Neural cell (in vitro differentiated cells): ENCODE results near the gene IRF9. TPM values are rescaled to one million over a fixed set of nuclear protein-coding genes. Genes with fewer than 3 reads are reported as not detected.

Experiments used
- H2AFZ ChIP-seq: fragments of 200-600, 300-800 bp; sonication (generic), shearing (Covaris generic); 2 replicates; pipeline ENCODE4 v1.6.0; 2014; ENCODE audit warnings: low read depth, mild to moderate bottlenecking, antibody characterized with exemption, low read length, moderate library complexity
- H3F3A ChIP-seq: fragments of 200-600 bp; shearing (Covaris generic); 2 replicates; pipeline ENCODE4 v1.6.1; 2016; ENCODE audit warnings: mild to moderate bottlenecking, moderate library complexity, mixed read lengths, antibody characterized with exemption, low read length; ENCODE audit not compliant: insufficient read depth, poor library complexity, severe bottlenecking
- H3K27ac ChIP-seq: fragments of 200-600, 300-800 bp; sonication (generic), shearing (Covaris generic); 2 replicates; pipeline ENCODE4 v1.5.1; 2014; ENCODE audit warnings: mild to moderate bottlenecking, low read length, moderate library complexity
- H3K27me3 ChIP-seq: fragments of 300-800, 200-600 bp; sonication (generic), shearing (Covaris generic); 2 replicates; pipeline ENCODE4 v1.6.0; 2014; ENCODE audit warnings: mild to moderate bottlenecking, low read depth, low read length, moderate library complexity; ENCODE audit not compliant: insufficient read depth
- H3K36me3 ChIP-seq: fragments of 300-800, 200-600 bp; sonication (generic), shearing (Covaris generic); 2 replicates; pipeline ENCODE4 v1.5.1; 2014; ENCODE audit warnings: mild to moderate bottlenecking, antibody characterized with exemption, low read length, moderate library complexity; ENCODE audit not compliant: insufficient read depth
- H3K4me2 ChIP-seq: fragments of 300-800, 200-600 bp; sonication (generic), shearing (Covaris generic); 2 replicates; pipeline ENCODE4 v1.6.0; 2014; ENCODE audit warnings: mild to moderate bottlenecking, low read length
- H3K4me3 ChIP-seq: fragments of 300-800, 200-600 bp; sonication (generic), shearing (Covaris generic); 2 replicates; pipeline ENCODE4 v1.5.1; 2014; ENCODE audit warnings: mild to moderate bottlenecking, low read length, moderate library complexity
- H3K79me2 ChIP-seq: fragments of 200-600 bp; shearing (Covaris generic); replicated peaks from 2 replicates; pipeline ENCODE4 v1.6.0; 2014; ENCODE audit warnings: mild to moderate bottlenecking, low read length, moderate library complexity; ENCODE audit not compliant: insufficient read depth
- H3K9ac ChIP-seq: fragments of 300-800, 200-600 bp; sonication (generic), shearing (Covaris generic); 2 replicates; pipeline ENCODE4 v1.6.1; 2016; ENCODE audit warnings: mild to moderate bottlenecking, low read length, mixed read lengths
- H3K9me2 ChIP-seq: fragments of 200-600 bp; shearing (Covaris generic); 2 replicates; pipeline ENCODE4 v1.6.1; 2016; ENCODE audit warnings: mild to moderate bottlenecking, low read length, mixed read lengths; ENCODE audit not compliant: insufficient read depth
- H3K9me3 ChIP-seq: fragments of 200-600, 300-800 bp; sonication (generic), shearing (Covaris generic); 2 replicates; pipeline ENCODE4 v1.6.1; 2016; ENCODE audit warnings: mild to moderate bottlenecking, mixed run types, low read length, moderate library complexity, mixed read lengths
- H4K20me1 ChIP-seq: fragments of 200-600 bp; shearing (Covaris generic); 2 replicates; pipeline ENCODE4 v1.6.1; 2016; ENCODE audit warnings: mild to moderate bottlenecking, mixed run types; ENCODE audit not compliant: insufficient read depth
- EP300 ChIP-seq: fragments of 450-650 bp; conservative IDR thresholded peaks from 2 replicates; pipeline ENCODE4 v1.6.1; 2014; ENCODE audit warnings: antibody characterized with exemption, mild to moderate bottlenecking, moderate library complexity; ENCODE audit not compliant: poor library complexity, severe bottlenecking
- EZH2 ChIP-seq: fragments of 200-600, 300-800 bp; shearing (Covaris generic), sonication (generic); IDR thresholded peaks from 2 replicates; pipeline ENCODE4 v1.6.1; 2014; ENCODE audit warnings: antibody characterized with exemption, low read length, borderline replicate concordance, mild to moderate bottlenecking; ENCODE audit not compliant: insufficient read depth, poor library complexity, severe bottlenecking
- MXI1 ChIP-seq: fragments of 450-650 bp; conservative IDR thresholded peaks from 2 replicates; pipeline ENCODE4 v1.6.1; 2014; ENCODE audit warnings: antibody characterized with exemption, mild to moderate bottlenecking; ENCODE audit not compliant: poor library complexity, severe bottlenecking
- POLR2AphosphoS5 ChIP-seq: IDR thresholded peaks from 2 replicates; pipeline ENCODE4 v1.6.1; 2012
- RAD21 ChIP-seq: fragments of 450-650 bp; conservative IDR thresholded peaks from 2 replicates; pipeline ENCODE4 v1.6.1; 2014; ENCODE audit warnings: antibody characterized with exemption, mild to moderate bottlenecking, moderate library complexity
- SMC3 ChIP-seq: fragments of 450-650 bp; conservative IDR thresholded peaks from 2 replicates; pipeline ENCODE4 v1.6.1; 2014; ENCODE audit warnings: antibody characterized with exemption, mild to moderate bottlenecking, moderate library complexity; ENCODE audit not compliant: poor library complexity
- TAF1 ChIP-seq: IDR thresholded peaks from 2 replicates; pipeline ENCODE4 v1.6.1; 2012; ENCODE audit warnings: low read depth
- polyA plus RNA-seq: library from polyadenylated mRNA; depleted of rRNA; stranded (reverse); fragments of >200 nt; gene quantifications from 2 replicates; pipeline ENCODE4 v1.2.3, GENCODE V29; 2014
- TF ChIP-seq, protein P1 (sequence below): fragments of 450-650 bp; IDR thresholded peaks from 2 replicates; pipeline ENCODE4 v1.5.1; 2014; ENCODE audit warnings: antibody characterized with exemption, mild to moderate bottlenecking, moderate library complexity; ENCODE audit not compliant: poor library complexity, severe bottlenecking
- TF ChIP-seq, protein P2 (sequence below): IDR thresholded peaks from 2 replicates; pipeline ENCODE4 v1.6.1; 2012; ENCODE audit warnings: borderline replicate concordance

Gene IRF9
- polyA plus RNA-seq, 1 donor from 2014 or later, result 19.6 TPM

DNA sequence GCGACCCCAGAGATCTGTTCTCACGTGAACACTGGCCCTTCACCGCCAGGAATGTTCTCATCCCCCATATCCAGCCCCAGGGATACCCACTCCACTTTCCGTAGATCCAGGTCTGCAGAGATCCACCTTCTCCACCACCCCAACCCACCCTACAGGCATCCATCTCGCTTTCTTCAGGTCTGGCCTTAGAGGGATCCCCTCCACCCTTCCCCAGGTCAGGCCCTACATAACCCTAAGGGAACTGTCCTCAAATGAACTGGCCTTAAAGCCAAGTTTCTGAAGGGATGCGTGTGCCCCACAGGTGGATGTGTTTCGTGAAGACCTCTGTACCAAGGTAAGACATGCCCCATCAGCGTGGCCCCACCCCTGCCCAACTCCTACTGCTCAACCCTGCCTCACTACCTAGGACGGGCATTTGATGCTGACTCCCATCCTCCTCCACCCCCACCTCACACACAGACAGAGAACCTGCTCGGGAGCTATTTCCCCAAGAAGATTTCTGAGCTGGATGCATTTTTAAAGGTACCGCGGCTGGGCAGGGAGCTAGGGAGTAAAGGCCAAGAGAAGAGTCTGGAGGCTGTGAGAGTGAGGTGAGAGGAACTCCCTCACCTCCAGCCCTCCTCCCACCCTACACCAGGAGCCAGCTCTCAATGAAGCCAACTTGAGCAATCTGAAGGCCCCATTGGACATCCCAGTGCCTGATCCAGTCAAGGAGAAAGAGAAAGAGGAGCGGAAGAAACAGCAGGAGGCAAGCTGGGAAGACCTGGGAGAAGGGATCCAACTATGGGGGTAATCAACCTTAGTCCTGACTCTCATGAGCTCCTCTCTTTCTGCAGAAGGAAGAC lies 24.2 kb upstream of the IRF9 start:
- Histone ChIP-seq H3K9ac (peak overlapping the region; percentile 67), H3K36me3 (no peaks in the 10 kb centered on the region), H4K20me1 (no peaks in the 10 kb centered on the region), H3F3A (peaks cover 8% of the 10 kb centered on the region), H3K27me3 (no peaks in the 10 kb centered on the region), H3K9me3 (no peaks in the 10 kb centered on the region), H3K79me2 (peaks cover 10% of the 10 kb centered on the region), H3K9me2 (no peaks in the 10 kb centered on the region), H3K27ac (no peak overlapping the region), H2AFZ (no peak overlapping the region), H3K4me3 (peak overlapping the region; percentile 74), H3K4me2 (no peak overlapping the region)
- TF ChIP-seq POLR2AphosphoS5, result no peak
- TF ChIP-seq, protein P1, sequence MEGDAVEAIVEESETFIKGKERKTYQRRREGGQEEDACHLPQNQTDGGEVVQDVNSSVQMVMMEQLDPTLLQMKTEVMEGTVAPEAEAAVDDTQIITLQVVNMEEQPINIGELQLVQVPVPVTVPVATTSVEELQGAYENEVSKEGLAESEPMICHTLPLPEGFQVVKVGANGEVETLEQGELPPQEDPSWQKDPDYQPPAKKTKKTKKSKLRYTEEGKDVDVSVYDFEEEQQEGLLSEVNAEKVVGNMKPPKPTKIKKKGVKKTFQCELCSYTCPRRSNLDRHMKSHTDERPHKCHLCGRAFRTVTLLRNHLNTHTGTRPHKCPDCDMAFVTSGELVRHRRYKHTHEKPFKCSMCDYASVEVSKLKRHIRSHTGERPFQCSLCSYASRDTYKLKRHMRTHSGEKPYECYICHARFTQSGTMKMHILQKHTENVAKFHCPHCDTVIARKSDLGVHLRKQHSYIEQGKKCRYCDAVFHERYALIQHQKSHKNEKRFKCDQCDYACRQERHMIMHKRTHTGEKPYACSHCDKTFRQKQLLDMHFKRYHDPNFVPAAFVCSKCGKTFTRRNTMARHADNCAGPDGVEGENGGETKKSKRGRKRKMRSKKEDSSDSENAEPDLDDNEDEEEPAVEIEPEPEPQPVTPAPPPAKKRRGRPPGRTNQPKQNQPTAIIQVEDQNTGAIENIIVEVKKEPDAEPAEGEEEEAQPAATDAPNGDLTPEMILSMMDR, result no peak
- TF ChIP-seq, protein P2, sequence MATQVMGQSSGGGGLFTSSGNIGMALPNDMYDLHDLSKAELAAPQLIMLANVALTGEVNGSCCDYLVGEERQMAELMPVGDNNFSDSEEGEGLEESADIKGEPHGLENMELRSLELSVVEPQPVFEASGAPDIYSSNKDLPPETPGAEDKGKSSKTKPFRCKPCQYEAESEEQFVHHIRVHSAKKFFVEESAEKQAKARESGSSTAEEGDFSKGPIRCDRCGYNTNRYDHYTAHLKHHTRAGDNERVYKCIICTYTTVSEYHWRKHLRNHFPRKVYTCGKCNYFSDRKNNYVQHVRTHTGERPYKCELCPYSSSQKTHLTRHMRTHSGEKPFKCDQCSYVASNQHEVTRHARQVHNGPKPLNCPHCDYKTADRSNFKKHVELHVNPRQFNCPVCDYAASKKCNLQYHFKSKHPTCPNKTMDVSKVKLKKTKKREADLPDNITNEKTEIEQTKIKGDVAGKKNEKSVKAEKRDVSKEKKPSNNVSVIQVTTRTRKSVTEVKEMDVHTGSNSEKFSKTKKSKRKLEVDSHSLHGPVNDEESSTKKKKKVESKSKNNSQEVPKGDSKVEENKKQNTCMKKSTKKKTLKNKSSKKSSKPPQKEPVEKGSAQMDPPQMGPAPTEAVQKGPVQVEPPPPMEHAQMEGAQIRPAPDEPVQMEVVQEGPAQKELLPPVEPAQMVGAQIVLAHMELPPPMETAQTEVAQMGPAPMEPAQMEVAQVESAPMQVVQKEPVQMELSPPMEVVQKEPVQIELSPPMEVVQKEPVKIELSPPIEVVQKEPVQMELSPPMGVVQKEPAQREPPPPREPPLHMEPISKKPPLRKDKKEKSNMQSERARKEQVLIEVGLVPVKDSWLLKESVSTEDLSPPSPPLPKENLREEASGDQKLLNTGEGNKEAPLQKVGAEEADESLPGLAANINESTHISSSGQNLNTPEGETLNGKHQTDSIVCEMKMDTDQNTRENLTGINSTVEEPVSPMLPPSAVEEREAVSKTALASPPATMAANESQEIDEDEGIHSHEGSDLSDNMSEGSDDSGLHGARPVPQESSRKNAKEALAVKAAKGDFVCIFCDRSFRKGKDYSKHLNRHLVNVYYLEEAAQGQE, result no peak
- no peak for TF ChIP-seq RAD21
- TF ChIP-seq SMC3, result no peak
- TF ChIP-seq EP300, result no peak
- TF ChIP-seq MXI1, result no peak

DNA sequence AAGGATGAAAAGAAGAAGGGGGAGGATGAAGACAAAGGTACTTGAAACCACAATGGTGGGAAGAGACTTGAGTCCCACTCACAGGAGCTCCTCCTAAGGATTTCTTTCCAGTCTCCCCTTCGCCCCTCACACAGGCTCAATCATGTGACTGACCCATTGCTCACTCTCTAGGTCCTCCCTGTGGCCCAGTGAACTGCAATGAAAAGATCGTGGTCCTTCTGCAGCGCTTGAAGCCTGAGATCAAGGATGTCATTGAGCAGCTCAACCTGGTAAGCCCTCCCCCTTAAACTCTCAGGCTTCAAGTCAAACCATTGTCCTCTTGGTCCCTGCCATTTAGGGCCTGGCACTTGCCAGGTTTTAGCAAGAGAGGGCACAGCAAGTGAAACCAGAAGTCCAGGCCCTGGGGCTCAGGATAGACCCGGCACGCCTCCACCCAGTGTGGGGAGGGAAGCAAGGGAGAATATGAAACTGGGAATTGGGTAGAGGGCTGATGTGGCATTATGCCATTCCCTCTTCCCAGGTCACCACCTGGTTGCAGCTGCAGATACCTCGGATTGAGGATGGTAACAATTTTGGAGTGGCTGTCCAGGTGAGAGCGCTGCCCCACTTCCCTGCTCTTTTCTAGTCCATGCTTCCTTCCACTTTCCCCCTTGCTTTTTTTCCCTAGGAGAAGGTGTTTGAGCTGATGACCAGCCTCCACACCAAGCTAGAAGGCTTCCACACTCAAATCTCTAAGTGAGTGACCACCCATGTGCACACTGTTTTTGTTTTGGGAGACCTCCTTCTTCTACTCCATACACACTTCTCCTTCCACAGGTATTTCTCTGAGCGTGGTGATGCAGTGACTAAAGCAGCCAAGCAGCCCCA lies 23.3 kb upstream of the IRF9 start:
- Histone ChIP-seq H2AFZ (no peak overlapping the region), H4K20me1 (no peaks in the 10 kb centered on the region)

More for the DNA sequence above, 23.3 kb upstream of the IRF9 start:
- Histone ChIP-seq H3K36me3 (no peaks in the 10 kb centered on the region), H3K9me2 (no peaks in the 10 kb centered on the region), H3K4me3 (no peak overlapping the region), H3K27ac (no peak overlapping the region), H3K79me2 (peaks cover 10% of the 10 kb centered on the region), H3F3A (peaks cover 11% of the 10 kb centered on the region), H3K4me2 (no peak overlapping the region), H3K27me3 (no peaks in the 10 kb centered on the region), H3K9ac (no peak overlapping the region), H3K9me3 (no peaks in the 10 kb centered on the region)
- TF ChIP-seq EP300, result no peak
- no peak for TF ChIP-seq EZH2
- TF ChIP-seq POLR2AphosphoS5, result no peak
- TF ChIP-seq TAF1, result no peak
- TF ChIP-seq RAD21, result no peak
- TF ChIP-seq SMC3, result no peak
- TF ChIP-seq, protein P2, result no peak
- TF ChIP-seq MXI1, result no peak
